Nephron (organoid): ENCODE measurements around the gene CLEC2B.

Source experiments
- H3K27ac Mint-ChIP-seq, 3 experiments: 2 replicates each; pipeline ENCODE4 v1.8.0; 2020; ENCODE audit warnings: mixed read lengths in 3 of 3, mild to moderate bottlenecking in 2 of 3, moderate library complexity in 1 of 3
- H3K27me3 Mint-ChIP-seq: 2 replicates; pipeline ENCODE4 v1.8.0; 2021; ENCODE audit warnings: low read depth, mild to moderate bottlenecking, moderate library complexity, mixed read lengths
- H3K36me3 Mint-ChIP-seq: 2 replicates; pipeline ENCODE4 v1.8.0; 2020; ENCODE audit warnings: low read depth, mixed read lengths
- H3K4me1 Mint-ChIP-seq: 2 replicates; pipeline ENCODE4 v1.8.0; 2020; ENCODE audit warnings: mixed read lengths
- H3K4me3 Mint-ChIP-seq, 3 experiments: 2 replicates each; pipeline ENCODE4 v1.8.0; 2020; ENCODE audit warnings: mild to moderate bottlenecking in 3 of 3, mixed read lengths in 3 of 3, moderate library complexity in 2 of 3
- H3K9me3 Mint-ChIP-seq: 2 replicates; pipeline ENCODE4 v1.8.0; 2020; ENCODE audit warnings: mixed read lengths
- CTCF ChIP-seq, 3 experiments: fragments of 200-600 bp; sonication (generic); IDR thresholded peaks; one replicate each; pipeline ENCODE4 v1.5.0; 2021; ENCODE audit warnings: antibody characterized with exemption in 3 of 3; ENCODE audit not compliant: unreplicated experiment in 3 of 3

The CLEC2B gene

DNA sequence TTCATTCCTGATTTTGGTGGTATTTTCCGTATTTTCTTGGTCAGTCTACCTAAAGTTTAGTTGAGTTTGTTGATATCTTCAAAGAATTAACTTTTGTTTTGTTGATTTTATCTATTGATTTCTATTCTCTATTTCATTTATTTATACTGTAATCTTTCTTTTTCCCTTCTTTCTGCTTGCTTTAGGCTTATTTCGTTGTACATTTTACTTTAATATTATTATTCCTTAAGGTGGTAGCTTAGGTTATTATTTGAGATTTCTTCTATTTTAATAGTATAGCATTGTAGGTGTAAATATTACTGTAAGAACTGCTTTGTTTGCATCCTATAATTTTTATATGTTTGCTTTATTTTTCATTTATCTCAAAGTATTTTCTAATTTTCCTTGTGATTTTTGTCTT is 63.3 kb downstream of the CLEC2B start:
- Mint-ChIP-seq H3K27me3 (no peaks in the 10 kb centered on the region), H3K27ac (no peak overlapping the region), H3K4me3 (no peak overlapping the region), H3K36me3 (no peaks in the 10 kb centered on the region), H3K9me3 (no peaks in the 10 kb centered on the region), H3K4me1 (peaks cover 4% of the 10 kb centered on the region)
- no peak for TF ChIP-seq CTCF (IDR thresholded peaks at IDR 0.05; ENCODE audit: unreplicated experiment in 3 of 3)
